Adrenal gland (tissue), 12 donors: ENCODE measurements around the gene PGPEP1. TPM values are rescaled to one million over a fixed set of nuclear protein-coding genes. Genes with fewer than 3 reads are reported as not detected.

Experiments
- DNase-seq, 7 donors: peaks; one replicate each; pipeline ENCODE4 v3.0.0-alpha.2; 2019 to 2020
- H3K27ac ChIP-seq, 5 donors: fragments of 200-600 bp; sonication (generic) in 4 of 5; 1 replicate in 3 of 5; 2 replicates in 2 of 5; pipeline versions ENCODE4 v1.5.1 to v1.8.0; 2016 to 2020; ENCODE audit warnings: mild to moderate bottlenecking in 1 of 5
- H3K27me3 ChIP-seq: fragments of 200-600 bp; 2 replicates; pipeline ENCODE4 v1.8.0; 2021
- H3K36me3 ChIP-seq, 2 donors: fragments of 200-600 bp; replicated peaks in 1 of 2; 1 replicate in 1 of 2; 2 replicates in 1 of 2; pipeline versions ENCODE4 v1.5.1 to v1.8.0; 2018 to 2022
- H3K4me1 ChIP-seq, 2 donors: fragments of 200-600 bp; replicated peaks in 1 of 2; 1 replicate in 1 of 2; 2 replicates in 1 of 2; pipeline versions ENCODE4 v1.5.1 to v1.8.0; 2018 to 2021
- H3K4me3 ChIP-seq, 4 donors: fragments of 200-600 bp; sonication (generic) in 3 of 4; one replicate each; pipeline ENCODE4 v1.5.1; 2016 to 2018
- H3K9me3 ChIP-seq, 3 donors: fragments of 200-600 bp; sonication (generic) in 1 of 3; replicated peaks in 1 of 3; 1 replicate in 2 of 3; 2 replicates in 1 of 3; pipeline versions ENCODE4 v1.5.1 to v1.8.0; 2016 to 2021
- POLR2A ChIP-seq, 2 donors: fragments of 450-650 bp; IDR thresholded peaks; one replicate each; pipeline ENCODE4 v1.6.1; 2017; ENCODE audit warnings: antibody characterized with exemption in 2 of 2, mild to moderate bottlenecking in 2 of 2, moderate library complexity in 1 of 2
- WGBS, 4 donors: extraction: QIAGEN DNeasy Blood & Tissue Kit in 2 of 4; methylation state at CpG; one replicate each; pipeline versions ENCODE4 v1.1.5 to v1.1.7; 2013 to 2017; 5-methylcytosine and 5-hydroxymethylcytosine counted together
- intact Hi-C, 2 donors: fragments of 100-400 bp; cut with DNase I; formaldehyde crosslinking; loops; one replicate each; pipeline versions ENCODE4 v1.14.1 to v1.15.0; 2022 to 2023
- polyA plus RNA-seq, 3 donors: library from polyadenylated mRNA; stranded (reverse); fragments of 200-250 nt in 2 of 3; fragments of 350-450 nt in 1 of 3; fragmentation: Illumina TruSeq in 1 of 3; extraction: RNeasy Lipid Tissue Mini Kit (QIAGEN cat#74804) in 1 of 3; gene quantifications; one replicate each; pipeline ENCODE4 v1.2.3, GENCODE V29; 2013 to 2014
- total RNA-seq, 9 donors: library from RNA; depleted of rRNA in 4 of 9; stranded (reverse); fragments of >200 nt in 4 of 9; fragments of 120-200 nt in 1 of 9; fragmentation: NEBNext Ultra II Directional in 1 of 9; extraction: Animal tissue kit (Norgen Biotek cat#: 25700) in 1 of 9; gene quantifications; one replicate each; pipeline versions ENCODE4 v1.1.0 to v1.2.4, GENCODE V29; 2013 to 2023
- TF ChIP-seq, protein P1 (sequence below), 6 experiments: fragments of 450-650 bp in 4 of 6; fragments of 200-600 bp in 2 of 6; sonication (generic) in 1 of 6; IDR thresholded peaks; 1 replicate in 5 of 6; 2 replicates in 1 of 6; pipeline versions ENCODE4 v1.5.1 to v1.8.0; 2016 to 2021; ENCODE audit warnings: antibody characterized with exemption in 6 of 6, mild to moderate bottlenecking in 2 of 6, moderate library complexity in 1 of 6
- donor health status: healthy with polysubstance abuse.
- donor health status: Bipolar disorder and iron deficiency.
- donor health status: DM: yes; HTN: yes; CAD: no.
- donor health status: DM: no; HTN: no; CAD: no.
- donor health status: DM: no; HTN: no; CAD: no.
- donor health status: DM: yes; HTN: yes; CAD: no.

PGPEP1 gene
- total and polyA plus RNA-seq, 12 donors, result 19.0 to 89.2 (median 44.0) TPM

DNA sequence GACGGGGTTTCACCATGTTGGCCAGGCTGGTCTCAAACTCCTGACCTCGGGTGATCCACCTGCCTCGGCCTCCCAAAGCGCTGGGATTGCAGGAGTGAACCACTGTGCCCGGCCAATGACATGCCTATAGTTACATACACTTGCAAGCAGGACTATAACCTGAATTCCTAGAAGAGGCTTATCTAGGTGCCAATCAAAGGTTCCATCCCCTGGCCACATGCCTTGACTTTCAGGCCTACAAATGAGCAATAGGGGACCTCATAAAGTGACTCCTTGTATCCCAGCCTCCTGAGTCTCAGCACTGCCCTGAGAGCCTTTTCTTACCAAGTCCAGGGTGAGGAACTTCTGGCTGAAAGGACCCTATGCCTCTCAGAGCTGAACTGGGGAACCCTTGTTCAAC is 13.6 kb upstream of the PGPEP1 start:
- DNase-seq, result no peak
- Histone ChIP-seq H3K9me3 (no peaks in the 10 kb centered on the region), H3K4me3 (no peak overlapping the region), H3K4me1 (peaks cover 25 to 29% of the 10 kb centered on the region in 2 donors), H3K27me3 (no peaks in the 10 kb centered on the region), H3K36me3 (no peaks in the 10 kb centered on the region), H3K27ac (no peak overlapping the region)
- TF ChIP-seq, protein P1, sequence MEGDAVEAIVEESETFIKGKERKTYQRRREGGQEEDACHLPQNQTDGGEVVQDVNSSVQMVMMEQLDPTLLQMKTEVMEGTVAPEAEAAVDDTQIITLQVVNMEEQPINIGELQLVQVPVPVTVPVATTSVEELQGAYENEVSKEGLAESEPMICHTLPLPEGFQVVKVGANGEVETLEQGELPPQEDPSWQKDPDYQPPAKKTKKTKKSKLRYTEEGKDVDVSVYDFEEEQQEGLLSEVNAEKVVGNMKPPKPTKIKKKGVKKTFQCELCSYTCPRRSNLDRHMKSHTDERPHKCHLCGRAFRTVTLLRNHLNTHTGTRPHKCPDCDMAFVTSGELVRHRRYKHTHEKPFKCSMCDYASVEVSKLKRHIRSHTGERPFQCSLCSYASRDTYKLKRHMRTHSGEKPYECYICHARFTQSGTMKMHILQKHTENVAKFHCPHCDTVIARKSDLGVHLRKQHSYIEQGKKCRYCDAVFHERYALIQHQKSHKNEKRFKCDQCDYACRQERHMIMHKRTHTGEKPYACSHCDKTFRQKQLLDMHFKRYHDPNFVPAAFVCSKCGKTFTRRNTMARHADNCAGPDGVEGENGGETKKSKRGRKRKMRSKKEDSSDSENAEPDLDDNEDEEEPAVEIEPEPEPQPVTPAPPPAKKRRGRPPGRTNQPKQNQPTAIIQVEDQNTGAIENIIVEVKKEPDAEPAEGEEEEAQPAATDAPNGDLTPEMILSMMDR (IDR thresholded peaks at IDR 0.05), result no peak
- no peak for TF ChIP-seq POLR2A (IDR thresholded peaks at IDR 0.05)
- intact Hi-C loops, result loop anchor here (2.0 to 5.0 kb wide), 2 partner anchors 46 to 49 kb away; partner anchors contain the start of gene JUND (in 1 of the 2)
- WGBS, 4 donors, result 89 to 93% (median 91%) methylated on average over 4 to 5 of the region's 5 CpGs

- H3K4me1 ChIP-seq, result peaks cover 13 to 19% of the 10 kb centered on the region in 2 donors
- DNase-seq, result peak; percentile 93 to 99 (median 97)
- H3K36me3 ChIP-seq, result no peaks in the 10 kb centered on the region
- 1 to 3% (median 2%) methylated on average over 9 of the region's 9 CpGs for WGBS, 4 donors
- peak overlapping the region in 1 of 4 donors; percentile 47 for H3K4me3 ChIP-seq
- no peaks in the 10 kb centered on the region for H3K9me3 ChIP-seq
- no peaks in the 10 kb centered on the region for H3K27me3 ChIP-seq
- peak; percentile 54 to 97 for TF ChIP-seq POLR2A (IDR thresholded peaks at IDR 0.05)
- TF ChIP-seq, protein P1 (IDR thresholded peaks at IDR 0.05), result peak; percentile 92 to 99 (median 99)
- H3K27ac ChIP-seq, result peak overlapping the region; percentile 25 to 86 (median 66)
- intact Hi-C loops, result loop anchor here in 1 of 2 donors (5.0 kb wide), 1 partner anchor 51 kb away; no protein-coding TSS in a partner anchor
Observed at GRCh38 chr19:18328340-18329034, 11.9 kb upstream of the PGPEP1 start.

- no peaks in the 10 kb centered on the region for H3K36me3 ChIP-seq
- no peak for TF ChIP-seq POLR2A (IDR thresholded peaks at IDR 0.05)
- TF ChIP-seq, protein P1 (IDR thresholded peaks at IDR 0.05), result no peak
- peak overlapping the region in 1 of 4 donors; percentile 47 for H3K4me3 ChIP-seq
- peak in 1 of 7 donors; percentile 35 for DNase-seq
- no peaks in the 10 kb centered on the region for H3K9me3 ChIP-seq
- WGBS, 4 donors, result 47 to 62% (median 57%) methylated on average over 2 to 6 of the region's 6 CpGs
- H3K27me3 ChIP-seq, result no peaks in the 10 kb centered on the region
- peak overlapping the region; percentile 25 to 86 (median 66) for H3K27ac ChIP-seq
- H3K4me1 ChIP-seq, result peaks cover 8 to 13% of the 10 kb centered on the region in 2 donors
- intact Hi-C loops, result loop anchor here in 1 of 2 donors (5.0 kb wide), 1 partner anchor 52 kb away; no protein-coding TSS in a partner anchor
Observed at GRCh38 chr19:18329035-18329376, 11.4 kb upstream of the PGPEP1 start.

- 81 to 92% (median 89%) methylated on average over 9 of the region's 9 CpGs for WGBS, 4 donors
- H3K4me3 ChIP-seq, result no peak overlapping the region
- H3K27ac ChIP-seq, result no peak overlapping the region
- no peaks in the 10 kb centered on the region for H3K9me3 ChIP-seq
- TF ChIP-seq, protein P1 (IDR thresholded peaks at IDR 0.05), result no peak
- TF ChIP-seq POLR2A (IDR thresholded peaks at IDR 0.05), result no peak
- H3K4me1 ChIP-seq, result peaks cover 7 to 10% of the 10 kb centered on the region in 2 donors
- intact Hi-C loops, result no loop called here
- DNase-seq, result no peak
- H3K36me3 ChIP-seq, result no peaks in the 10 kb centered on the region
- H3K27me3 ChIP-seq, result no peaks in the 10 kb centered on the region
Observed at GRCh38 chr19:18330868-18331267, 9.5 kb upstream of the PGPEP1 start.
